ENCODE results near the gene FBXW11.

The FBXW11 gene

GRCh38 chr5:171847026-171847425 is 159.4 kb downstream of the FBXW11 start:
- H3K4me3 ChIP-seq (replicated peaks; ENCODE audit: low read depth, low read length) = no peak overlapping the region
- no peak for TF ChIP-seq CTCF (IDR thresholded peaks at IDR 0.05; ENCODE audit: insufficient read depth, low read length, poor library complexity, severe bottlenecking)
- H3K27me3 ChIP-seq (replicated peaks; ENCODE audit: control insufficient read depth, insufficient read depth, low read length) = no peaks in the 10 kb centered on the region
- no peak for DNase-seq (ENCODE audit: extremely low read depth, insufficient read length)
- no peaks in the 10 kb centered on the region for H3K36me3 ChIP-seq (ENCODE audit: control insufficient read depth, insufficient read depth, low read length)

GRCh38 chr5:171846323-171846722 is 160.1 kb downstream of the FBXW11 start:
- H3K36me3 ChIP-seq (ENCODE audit: control insufficient read depth, insufficient read depth, low read length) = no peaks in the 10 kb centered on the region
- H3K4me3 ChIP-seq (replicated peaks; ENCODE audit: low read depth, low read length) = no peak overlapping the region
- no peaks in the 10 kb centered on the region for H3K27me3 ChIP-seq (replicated peaks; ENCODE audit: control insufficient read depth, insufficient read depth, low read length)
- TF ChIP-seq CTCF (IDR thresholded peaks at IDR 0.05; ENCODE audit: insufficient read depth, low read length, poor library complexity, severe bottlenecking) = no peak
- no peak for DNase-seq (ENCODE audit: extremely low read depth, insufficient read length)

GRCh38 chr5:171845857-171846256 is 160.6 kb downstream of the FBXW11 start:
- no peak for TF ChIP-seq CTCF (IDR thresholded peaks at IDR 0.05; ENCODE audit: insufficient read depth, low read length, poor library complexity, severe bottlenecking)
- H3K4me3 ChIP-seq (replicated peaks; ENCODE audit: low read depth, low read length) = no peak overlapping the region
- H3K27me3 ChIP-seq (replicated peaks; ENCODE audit: control insufficient read depth, insufficient read depth, low read length) = no peaks in the 10 kb centered on the region
- no peaks in the 10 kb centered on the region for H3K36me3 ChIP-seq (ENCODE audit: control insufficient read depth, insufficient read depth, low read length)
- no peak for DNase-seq (ENCODE audit: extremely low read depth, insufficient read length)

GRCh38 chr5:171845040-171845630 is 161.3 kb downstream of the FBXW11 start:
- no peak for DNase-seq (ENCODE audit: extremely low read depth, insufficient read length)
- Histone ChIP-seq H3K36me3 (ENCODE audit: control insufficient read depth, insufficient read depth, low read length) (no peaks in the 10 kb centered on the region), H3K4me3 (replicated peaks; ENCODE audit: low read depth, low read length) (no peak overlapping the region), H3K27me3 (replicated peaks; ENCODE audit: control insufficient read depth, insufficient read depth, low read length) (no peaks in the 10 kb centered on the region)
- TF ChIP-seq CTCF (IDR thresholded peaks at IDR 0.05; ENCODE audit: insufficient read depth, low read length, poor library complexity, severe bottlenecking) = no peak

GRCh38 chr5:171842777-171843328 is 163.6 kb downstream of the FBXW11 start:
- no peak for DNase-seq (ENCODE audit: extremely low read depth, insufficient read length)
- TF ChIP-seq CTCF (IDR thresholded peaks at IDR 0.05; ENCODE audit: insufficient read depth, low read length, poor library complexity, severe bottlenecking) = no peak
- no peaks in the 10 kb centered on the region for H3K36me3 ChIP-seq (ENCODE audit: control insufficient read depth, insufficient read depth, low read length)

More at GRCh38 chr5:171842777-171843328, 163.6 kb downstream of the FBXW11 start:
- H3K27me3 ChIP-seq (replicated peaks; ENCODE audit: control insufficient read depth, insufficient read depth, low read length) = no peaks in the 10 kb centered on the region
- H3K4me3 ChIP-seq (replicated peaks; ENCODE audit: low read depth, low read length) = no peak overlapping the region

All from GM06990 (cell line).